ENCODE data around the gene KCNJ9.
"Not testable (repeated sequence)": the region's sequence is repeated elsewhere in the genome, so short reads cannot be mapped to it uniquely, and the experiment has no call there.

KCNJ9 gene

GRCh38 chr1:160104486-160104885 is 23.1 kb downstream of the KCNJ9 start:
- no peak for DNase-seq

- no peak for DNase-seq
Observed at GRCh38 chr1:160105155-160105554, 23.8 kb downstream of the KCNJ9 start.

GRCh38 chr1:160107512-160107911 is 26.2 kb downstream of the KCNJ9 start:
- DNase-seq: no peak

GRCh38 chr1:160108888-160109662 is 27.7 kb downstream of the KCNJ9 start:
- no peak for DNase-seq

GRCh38 chr1:160109686-160110085 is 28.3 kb downstream of the KCNJ9 start:
- no peak for DNase-seq

- DNase-seq: not testable (repeated sequence)
Observed at GRCh38 chr1:160111462-160111861, 30.1 kb downstream of the KCNJ9 start.

- no peak for DNase-seq
Observed at GRCh38 chr1:160112357-160112756, 31.0 kb downstream of the KCNJ9 start.

- DNase-seq: no peak
Observed at GRCh38 chr1:160113407-160113806, 32.1 kb downstream of the KCNJ9 start.

- DNase-seq: no peak
Observed at GRCh38 chr1:160114085-160114484, 32.7 kb downstream of the KCNJ9 start.

GRCh38 chr1:160115545-160116282 is 34.4 kb downstream of the KCNJ9 start, which contains the start of gene ATP1A2:
Gene ATP1A2 (plus strand): TSS chr1:160115759. CDS start chr1:160115862, 103 bp downstream.
- DNase-seq: no peak

GRCh38 chr1:160116283-160117147 is 35.2 kb downstream of the KCNJ9 start:
- no peak for DNase-seq

GRCh38 chr1:160117300-160117699 is 36.0 kb downstream of the KCNJ9 start:
- DNase-seq: no peak

- DNase-seq: no peak
Observed at GRCh38 chr1:160117709-160118183, 36.4 kb downstream of the KCNJ9 start.

- DNase-seq: no peak
Observed at GRCh38 chr1:160118928-160119327, 37.6 kb downstream of the KCNJ9 start.

- no peak for DNase-seq
Observed at GRCh38 chr1:160120797-160121196, 39.5 kb downstream of the KCNJ9 start.

- no peak for DNase-seq
Observed at GRCh38 chr1:160121388-160121787, 40.0 kb downstream of the KCNJ9 start.

GRCh38 chr1:160122978-160123495 is 41.7 kb downstream of the KCNJ9 start:
- DNase-seq: no peak

- DNase-seq: no peak
Observed at GRCh38 chr1:160123726-160124125, 42.4 kb downstream of the KCNJ9 start.

- no peak for DNase-seq
Observed at GRCh38 chr1:160124705-160125478, 43.6 kb downstream of the KCNJ9 start.

- DNase-seq: no peak
Observed at GRCh38 chr1:160125746-160126145, 44.4 kb downstream of the KCNJ9 start.

- not testable (repeated sequence) for DNase-seq
Observed at GRCh38 chr1:160126342-160126741, 45.0 kb downstream of the KCNJ9 start.

GRCh38 chr1:160127381-160127780 is 46.0 kb downstream of the KCNJ9 start:
- no peak for DNase-seq

Data from NCI-H524 treated with DMSO at 0.1 percent for 48 hours (cell line).